ENCODE measurements around the gene ZBTB7C.

Gene ZBTB7C

GRCh38 chr18:48044944-48045343, 364.2 kb downstream of the ZBTB7C start:
- Histone ChIP-seq H3K4me1 (ENCODE audit: control insufficient read depth, insufficient read depth, low read length) (no peaks in the 10 kb centered on the region), H3K9me3 (ENCODE audit: control insufficient read depth, insufficient read depth, low read depth, low read length) (no peaks in the 10 kb centered on the region), H3K27ac (ENCODE audit: extremely low read depth, low read depth, low read length) (no peak overlapping the region), H3K4me3 (ENCODE audit: low read depth, low read length) (no peak overlapping the region), H3K36me3 (ENCODE audit: control insufficient read depth in 2 of 2, insufficient read depth in 1 of 2, low read length in 2 of 2) (no peaks in the 10 kb centered on the region)
- ChIA-PET POLR2A (interaction anchor here (0.6 kb wide), 1 partner anchor 1441 kb away, joined by 3 read pairs; no protein-coding TSS in a partner anchor), CTCF (interaction anchor here (1.3 kb wide), 1 partner anchor 15 kb away, joined by 3 read pairs; no protein-coding TSS in a partner anchor)
- no peak for TF ChIP-seq ZNF843 (tag by site-specific recombination; IDR thresholded peaks at IDR 0.05)
- TF ChIP-seq PRDM6 (tag by site-specific recombination; IDR thresholded peaks at IDR 0.05), result no peak
- no peak for TF ChIP-seq ZNF768 (tag by site-specific recombination; IDR thresholded peaks at IDR 0.05)
- TF ChIP-seq, protein P1, sequence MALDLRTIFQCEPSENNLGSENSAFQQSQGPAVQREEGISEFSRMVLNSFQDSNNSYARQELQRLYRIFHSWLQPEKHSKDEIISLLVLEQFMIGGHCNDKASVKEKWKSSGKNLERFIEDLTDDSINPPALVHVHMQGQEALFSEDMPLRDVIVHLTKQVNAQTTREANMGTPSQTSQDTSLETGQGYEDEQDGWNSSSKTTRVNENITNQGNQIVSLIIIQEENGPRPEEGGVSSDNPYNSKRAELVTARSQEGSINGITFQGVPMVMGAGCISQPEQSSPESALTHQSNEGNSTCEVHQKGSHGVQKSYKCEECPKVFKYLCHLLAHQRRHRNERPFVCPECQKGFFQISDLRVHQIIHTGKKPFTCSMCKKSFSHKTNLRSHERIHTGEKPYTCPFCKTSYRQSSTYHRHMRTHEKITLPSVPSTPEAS (tag by site-specific recombination; IDR thresholded peaks at IDR 0.05), result no peak
- TF ChIP-seq GLI2 (tag by site-specific recombination; IDR thresholded peaks at IDR 0.05; ENCODE audit: borderline replicate concordance, low read depth), result no peak
- no peak for TF ChIP-seq SALL2 (tag by site-specific recombination; IDR thresholded peaks at IDR 0.05; ENCODE audit: borderline replicate concordance)
- TF ChIP-seq MYNN (tag by site-specific recombination; IDR thresholded peaks at IDR 0.05; ENCODE audit: borderline replicate concordance), result no peak
- TF ChIP-seq ZNF530 (tag by site-specific recombination; IDR thresholded peaks at IDR 0.05; ENCODE audit: low read depth), result no peak
- TF ChIP-seq, protein P2, sequence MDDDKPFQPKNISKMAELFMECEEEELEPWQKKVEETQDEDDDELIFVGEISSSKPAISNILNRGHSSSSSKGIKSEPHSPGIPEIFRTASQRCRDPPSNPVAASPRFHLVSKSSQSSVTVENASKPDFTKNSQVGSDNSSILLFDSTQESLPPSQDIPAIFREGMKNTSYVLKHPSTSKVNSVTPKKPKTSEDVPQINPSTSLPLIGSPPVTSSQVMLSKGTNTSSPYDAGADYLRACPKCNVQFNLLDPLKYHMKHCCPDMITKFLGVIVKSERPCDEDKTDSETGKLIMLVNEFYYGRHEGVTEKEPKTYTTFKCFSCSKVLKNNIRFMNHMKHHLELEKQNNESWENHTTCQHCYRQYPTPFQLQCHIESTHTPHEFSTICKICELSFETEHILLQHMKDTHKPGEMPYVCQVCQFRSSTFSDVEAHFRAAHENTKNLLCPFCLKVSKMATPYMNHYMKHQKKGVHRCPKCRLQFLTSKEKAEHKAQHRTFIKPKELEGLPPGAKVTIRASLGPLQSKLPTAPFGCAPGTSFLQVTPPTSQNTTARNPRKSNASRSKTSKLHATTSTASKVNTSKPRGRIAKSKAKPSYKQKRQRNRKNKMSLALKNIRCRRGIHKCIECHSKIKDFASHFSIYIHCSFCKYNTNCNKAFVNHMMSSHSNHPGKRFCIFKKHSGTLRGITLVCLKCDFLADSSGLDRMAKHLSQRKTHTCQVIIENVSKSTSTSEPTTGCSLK (tag by site-specific recombination; IDR thresholded peaks at IDR 0.05), result no peak
- TF ChIP-seq, protein P3, sequence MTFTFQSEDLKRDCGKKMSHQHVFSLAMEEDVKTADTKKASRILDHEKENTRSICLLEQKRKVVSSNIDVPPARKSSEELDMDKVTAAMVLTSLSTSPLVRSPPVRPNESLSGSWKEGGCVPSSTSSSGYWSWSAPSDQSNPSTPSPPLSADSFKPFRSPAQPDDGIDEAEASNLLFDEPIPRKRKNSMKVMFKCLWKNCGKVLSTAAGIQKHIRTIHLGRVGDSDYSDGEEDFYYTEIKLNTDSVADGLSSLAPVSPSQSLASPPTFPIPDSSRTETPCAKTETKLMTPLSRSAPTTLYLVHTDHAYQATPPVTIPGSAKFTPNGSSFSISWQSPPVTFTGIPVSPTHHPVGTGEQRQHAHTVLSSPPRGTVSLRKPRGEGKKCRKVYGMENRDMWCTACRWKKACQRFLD (tag by site-specific recombination; IDR thresholded peaks at IDR 0.05), result no peak
- TF ChIP-seq ZNF664 (tag by site-specific recombination; IDR thresholded peaks at IDR 0.05), result no peak

GRCh38 chr18:48043166-48043565, 366.0 kb downstream of the ZBTB7C start:
- ChIA-PET POLR2A (no interaction called here), CTCF (interaction anchor here (0.9 kb wide), 2 partner anchors 9 to 402 kb away, joined by 3 read pairs; no protein-coding TSS in a partner anchor)
- Histone ChIP-seq H3K4me3 (ENCODE audit: low read depth, low read length) (no peak overlapping the region), H3K27ac (ENCODE audit: extremely low read depth, low read depth, low read length) (no peak overlapping the region), H3K36me3 (ENCODE audit: control insufficient read depth in 2 of 2, insufficient read depth in 1 of 2, low read length in 2 of 2) (no peaks in the 10 kb centered on the region), H3K9me3 (ENCODE audit: control insufficient read depth, insufficient read depth, low read depth, low read length) (no peaks in the 10 kb centered on the region), H3K4me1 (ENCODE audit: control insufficient read depth, insufficient read depth, low read length) (no peaks in the 10 kb centered on the region)
- TF ChIP-seq ZNF701 (tag by site-specific recombination; IDR thresholded peaks at IDR 0.05) (no peak), TRIM28 (IDR thresholded peaks at IDR 0.05; ENCODE audit: borderline replicate concordance, low read length) (no peak), ZNF146 (tag by site-specific recombination; IDR thresholded peaks at IDR 0.05) (peak; percentile 37; the same call in 1 of the 2 replicates)

DNA sequence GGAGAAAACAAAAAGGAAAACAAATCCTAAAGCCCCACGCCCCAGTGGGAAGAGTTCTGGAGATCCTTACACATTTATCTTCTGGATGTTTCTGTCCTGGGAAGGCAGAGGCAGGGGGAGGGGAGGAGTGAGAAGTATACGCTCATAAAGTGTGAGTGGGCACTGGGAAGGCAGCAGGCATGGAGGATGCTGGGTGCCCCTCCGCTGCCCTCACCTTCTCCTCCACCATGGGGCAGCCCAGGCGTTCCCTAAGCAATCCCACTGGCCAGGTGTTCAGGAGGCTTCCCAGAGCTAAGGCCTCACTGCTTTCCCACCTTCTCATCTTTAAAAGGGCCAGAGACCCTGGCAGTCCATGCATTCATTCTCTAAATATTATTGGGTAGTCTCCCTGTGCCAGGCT, 366.8 kb downstream of the ZBTB7C start:
- H3K36me3 ChIP-seq (ENCODE audit: control insufficient read depth in 2 of 2, insufficient read depth in 1 of 2, low read length in 2 of 2), result no peaks in the 10 kb centered on the region
- H3K4me1 ChIP-seq (ENCODE audit: control insufficient read depth, insufficient read depth, low read length), result no peaks in the 10 kb centered on the region
- ChIA-PET POLR2A (no interaction called here), CTCF (interaction anchor here (0.9 kb wide), 2 partner anchors 9 to 403 kb away, joined by 3 read pairs; no protein-coding TSS in a partner anchor)
- H3K27ac ChIP-seq (ENCODE audit: extremely low read depth, low read depth, low read length), result no peak overlapping the region
- no peaks in the 10 kb centered on the region for H3K9me3 ChIP-seq (ENCODE audit: control insufficient read depth, insufficient read depth, low read depth, low read length)
- TF ChIP-seq ZNF76 (tag by site-specific recombination; IDR thresholded peaks at IDR 0.05; ENCODE audit: borderline replicate concordance, low read depth), result no peak
- no peak for TF ChIP-seq ZNF354C (tag by site-specific recombination; IDR thresholded peaks at IDR 0.05; ENCODE audit: borderline replicate concordance, low read depth)
- no peak for TF ChIP-seq ZNF670 (tag by site-specific recombination; IDR thresholded peaks at IDR 0.05; ENCODE audit: low read depth)
- TF ChIP-seq GLI4 (tag by site-specific recombination; IDR thresholded peaks at IDR 0.05), result no peak
- TF ChIP-seq SP7 (tag by site-specific recombination; IDR thresholded peaks at IDR 0.05), result no peak
- no peak for TF ChIP-seq ZNF555 (tag by site-specific recombination; conservative IDR thresholded peaks at IDR 0.05)
- no peak overlapping the region for H3K4me3 ChIP-seq (ENCODE audit: low read depth, low read length)
